GM18526 (cell line): ENCODE results near the gene NLK.

Experiments used
- POLR2A ChIP-seq: IDR thresholded peaks from 3 replicates; pipeline ENCODE4 v1.6.1; 2011; ENCODE audit not compliant: insufficient read length; ENCODE audit errors: extremely low read depth

Gene NLK

GRCh38 chr17:28221751-28222414, 179.4 kb downstream of the NLK start:
- no peak for TF ChIP-seq POLR2A

GRCh38 chr17:28225271-28225670, 182.8 kb downstream of the NLK start:
- TF ChIP-seq POLR2A: no peak

GRCh38 chr17:28225867-28226266, 183.4 kb downstream of the NLK start:
- no peak for TF ChIP-seq POLR2A

- TF ChIP-seq POLR2A: no peak
These were observed 184.3 kb downstream of the NLK start for GRCh38 chr17:28226563-28227315.

GRCh38 chr17:28227316-28228108, 185.0 kb downstream of the NLK start:
- TF ChIP-seq POLR2A: no peak

- no peak for TF ChIP-seq POLR2A
These were observed 185.8 kb downstream of the NLK start for GRCh38 chr17:28228109-28228840.

- no peak for TF ChIP-seq POLR2A
These were observed 186.7 kb downstream of the NLK start for GRCh38 chr17:28228986-28229729.

GRCh38 chr17:28230011-28230410, 187.5 kb downstream of the NLK start:
- TF ChIP-seq POLR2A: no peak

GRCh38 chr17:28239271-28239624, 196.8 kb downstream of the NLK start:
- no peak for TF ChIP-seq POLR2A

GRCh38 chr17:28240688-28241340, 198.3 kb downstream of the NLK start:
- TF ChIP-seq POLR2A: no peak

- no peak for TF ChIP-seq POLR2A
These were observed 200.3 kb downstream of the NLK start for GRCh38 chr17:28242791-28243190.

GRCh38 chr17:28244446-28244845, 202.0 kb downstream of the NLK start:
- no peak for TF ChIP-seq POLR2A
